ENCODE data around the gene EIF4G3. TPM values are rescaled to one million over a fixed set of nuclear protein-coding genes. Genes with fewer than 3 reads are reported as not detected.

Gene EIF4G3
- total and polyA plus RNA-seq, 2 of the 8 experiments (the other 6 are each of a cell fraction or from before 2014, with no cell fraction given) = 47.5 to 66.6 TPM

DNA sequence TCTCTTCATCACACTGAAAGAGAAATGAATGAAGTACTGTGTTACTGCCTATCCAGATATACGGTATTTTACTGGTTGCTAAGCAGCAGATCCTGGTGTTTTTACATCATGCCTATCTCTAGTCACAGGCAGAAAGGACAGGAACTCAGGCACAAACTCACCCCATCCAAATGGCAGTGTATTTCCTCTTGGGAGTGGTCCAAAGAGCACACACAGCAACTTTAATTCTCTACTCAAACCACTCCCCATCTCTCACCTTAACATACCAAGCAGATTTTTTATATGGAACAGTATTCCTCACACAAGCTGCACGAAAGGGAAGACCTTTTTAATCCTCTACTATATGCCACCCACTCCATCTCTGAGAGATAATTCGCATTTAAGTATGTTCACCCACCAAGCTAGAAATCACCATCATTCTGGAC, 27.3 kb downstream of the EIF4G3 start:
- TF ChIP-seq SIRT6 (IDR thresholded peaks at IDR 0.05; ENCODE audit: low read length) (no peak), POLR2A (IDR thresholded peaks at IDR 0.05; ENCODE audit: control extremely low read depth in 1 of 2, low read depth in 2 of 2, low read length in 2 of 2) (no peak), KDM1A (IDR thresholded peaks at IDR 0.05; ENCODE audit: borderline replicate concordance, low read length) (no peak), HDAC2 (IDR thresholded peaks at IDR 0.05; ENCODE audit: borderline replicate concordance in 1 of 2, low read depth in 2 of 2, low read length in 2 of 2) (no peak), CBX8 (IDR thresholded peaks at IDR 0.05; ENCODE audit: borderline replicate concordance, low read depth, low read length) (no peak)
- TF ChIP-seq, protein P1, sequence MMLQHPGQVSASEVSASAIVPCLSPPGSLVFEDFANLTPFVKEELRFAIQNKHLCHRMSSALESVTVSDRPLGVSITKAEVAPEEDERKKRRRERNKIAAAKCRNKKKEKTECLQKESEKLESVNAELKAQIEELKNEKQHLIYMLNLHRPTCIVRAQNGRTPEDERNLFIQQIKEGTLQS (IDR thresholded peaks at IDR 0.05; ENCODE audit: insufficient read depth, low read depth, low read length) = no peak
- TF ChIP-seq, protein P2, sequence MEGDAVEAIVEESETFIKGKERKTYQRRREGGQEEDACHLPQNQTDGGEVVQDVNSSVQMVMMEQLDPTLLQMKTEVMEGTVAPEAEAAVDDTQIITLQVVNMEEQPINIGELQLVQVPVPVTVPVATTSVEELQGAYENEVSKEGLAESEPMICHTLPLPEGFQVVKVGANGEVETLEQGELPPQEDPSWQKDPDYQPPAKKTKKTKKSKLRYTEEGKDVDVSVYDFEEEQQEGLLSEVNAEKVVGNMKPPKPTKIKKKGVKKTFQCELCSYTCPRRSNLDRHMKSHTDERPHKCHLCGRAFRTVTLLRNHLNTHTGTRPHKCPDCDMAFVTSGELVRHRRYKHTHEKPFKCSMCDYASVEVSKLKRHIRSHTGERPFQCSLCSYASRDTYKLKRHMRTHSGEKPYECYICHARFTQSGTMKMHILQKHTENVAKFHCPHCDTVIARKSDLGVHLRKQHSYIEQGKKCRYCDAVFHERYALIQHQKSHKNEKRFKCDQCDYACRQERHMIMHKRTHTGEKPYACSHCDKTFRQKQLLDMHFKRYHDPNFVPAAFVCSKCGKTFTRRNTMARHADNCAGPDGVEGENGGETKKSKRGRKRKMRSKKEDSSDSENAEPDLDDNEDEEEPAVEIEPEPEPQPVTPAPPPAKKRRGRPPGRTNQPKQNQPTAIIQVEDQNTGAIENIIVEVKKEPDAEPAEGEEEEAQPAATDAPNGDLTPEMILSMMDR (IDR thresholded peaks at IDR 0.05; ENCODE audit: control extremely low read depth in 1 of 3, insufficient read depth in 1 of 3, low read depth in 1 of 3, low read length in 3 of 3) = no peak
- Histone ChIP-seq H4K20me1 (replicated peaks in 1 of 2; ENCODE audit: control insufficient read depth in 1 of 2, insufficient read depth in 2 of 2, low read length in 2 of 2) (peaks cover 0 to 2% of the 10 kb centered on the region in 2 experiments), H3K23me2 (ENCODE audit: low read depth, low read length) (no peaks in the 10 kb centered on the region), H4K8ac (ENCODE audit: extremely low read depth, insufficient read depth, low read length) (no peak overlapping the region), H3K36me3 (ENCODE audit: control insufficient read depth in 2 of 4, insufficient read depth in 4 of 4, low read length in 3 of 4) (peaks cover 0 to 18% (median 5%) of the 10 kb centered on the region in 4 experiments; a peak in 3 of 8 replicates), H3K4me1 (replicated peaks in 1 of 4; ENCODE audit: control insufficient read depth in 3 of 4, insufficient read depth in 4 of 4, low read length in 3 of 4) (no peaks in the 10 kb centered on the region), H2BK120ac (replicated peaks; ENCODE audit: low read depth, low read length) (no peak overlapping the region), H2BK12ac (ENCODE audit: low read depth, low read length) (no peak overlapping the region), H3K56ac (replicated peaks; ENCODE audit: insufficient read length, low read depth, low read length) (no peak overlapping the region), H4K5ac (ENCODE audit: insufficient read length, low read depth, low read length) (no peak overlapping the region), H3K14ac (ENCODE audit: insufficient read length) (no peak overlapping the region), H3K79me1 (ENCODE audit: low read depth, low read length) (no peaks in the 10 kb centered on the region; the same call in 1 of the 2 replicates), H4K91ac (replicated peaks; ENCODE audit: insufficient read length, low read length) (no peak overlapping the region), H3K27me3 (replicated peaks in 1 of 4; ENCODE audit: control insufficient read depth in 3 of 4, extremely low read depth in 1 of 4, insufficient read depth in 3 of 4, low read length in 3 of 4) (no peaks in the 10 kb centered on the region), H3K9me3 (ENCODE audit: insufficient read depth in 2 of 2, low read depth in 1 of 2, low read length in 1 of 2) (no peaks in the 10 kb centered on the region), H3K9ac (replicated peaks in 1 of 4; ENCODE audit: extremely low read depth in 1 of 4, low read depth in 3 of 4, low read length in 3 of 4) (no peak overlapping the region), H3K27ac (ENCODE audit: low read depth, low read length) (no peak overlapping the region), H2BK20ac (ENCODE audit: low read length) (no peak overlapping the region), H3K4me3 (ENCODE audit: extremely low read depth in 1 of 4, insufficient read depth in 2 of 4, low read depth in 3 of 4, low read length in 4 of 4) (no peak overlapping the region), H2AK5ac (ENCODE audit: low read depth, low read length) (no peak overlapping the region), H3K4me2 (ENCODE audit: insufficient read depth in 1 of 2, low read depth in 2 of 2, low read length in 2 of 2) (no peak overlapping the region), H3K4ac (replicated peaks; ENCODE audit: insufficient read length, low read depth, low read length) (no peak overlapping the region), H3K79me2 (ENCODE audit: control insufficient read depth in 1 of 2, insufficient read depth in 2 of 2, low read length in 2 of 2) (peaks cover 0 to 75% of the 10 kb centered on the region in 2 experiments; a peak in 2 of 4 replicates), H3K18ac (ENCODE audit: extremely low read depth, low read length) (no peak overlapping the region), H2BK5ac (ENCODE audit: low read depth, low read length) (no peak overlapping the region), H2BK15ac (ENCODE audit: low read length) (no peak overlapping the region), H3K23ac (ENCODE audit: insufficient read length) (no peak overlapping the region), H2AFZ (ENCODE audit: low read length) (no peak overlapping the region)
- ChIA-PET POLR2A (ENCODE audit: partially characterized antibody) (interaction anchor here (1.3 kb wide), 1 partner anchor 10 kb away, joined by 5 read pairs; no protein-coding TSS in a partner anchor), CTCF (ENCODE audit: partially characterized antibody) (interaction anchor here (0.6 to 1.0 kb wide), 3 partner anchors 15 to 202 kb away, joined by 3 read pairs; no protein-coding TSS in a partner anchor)
- FAIRE-seq = no peak
- no peak for DNase-seq (ENCODE audit: low read depth in 1 of 2, low spot score in 2 of 2)
- WGBS, 2 experiments (ENCODE audit: extremely low coverage in 1 of 2, insufficient coverage in 1 of 2, insufficient read length in 1 of 2, insufficient replicate concordance in 2 of 2, low coverage in 1 of 2, low lambda C conversion rate in 2 of 2, missing lambda C conversion rate in 1 of 2) = 86% methylated on average over 3 of the region's 3 CpGs; no CpG with 5 or more reads in 1 of the 2 experiments
